GM19239 (cell line): Measurements from ENCODE around the gene RNF26.

Source experiments
- DNase-seq: peaks from one replicate; pipeline ENCODE4 v3.0.0; 2011; ENCODE audit warnings: low spot score; ENCODE audit not compliant: insufficient read length
- FAIRE-seq: peaks from 2 replicates; lab custom pipeline; 2011; peaks lifted over from hg19 to GRCh38; lab: Jason Lieb, UNC

The RNF26 gene

DNA sequence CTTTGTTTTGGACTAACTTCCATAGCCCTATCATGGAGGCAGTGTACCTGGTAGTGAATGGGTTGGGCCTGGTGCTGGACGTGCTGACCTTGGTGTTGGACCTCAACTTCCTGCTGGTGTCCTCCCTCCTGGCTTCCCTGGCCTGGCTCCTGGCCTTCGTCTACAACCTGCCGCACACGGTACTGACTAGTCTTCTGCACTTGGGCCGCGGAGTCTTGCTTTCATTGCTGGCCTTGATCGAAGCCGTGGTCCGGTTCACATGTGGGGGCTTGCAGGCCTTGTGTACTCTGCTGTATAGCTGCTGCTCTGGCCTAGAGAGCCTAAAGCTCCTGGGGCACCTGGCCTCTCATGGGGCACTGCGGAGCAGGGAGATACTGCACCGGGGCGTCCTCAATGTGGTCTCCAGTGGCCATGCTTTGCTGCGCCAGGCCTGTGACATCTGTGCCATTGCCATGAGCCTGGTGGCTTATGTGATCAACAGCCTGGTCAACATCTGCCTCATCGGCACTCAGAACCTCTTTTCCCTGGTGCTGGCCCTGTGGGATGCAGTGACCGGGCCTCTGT is 846 bp downstream of the RNF26 start:
- DNase-seq (no peak), FAIRE-seq (no peak)

DNA sequence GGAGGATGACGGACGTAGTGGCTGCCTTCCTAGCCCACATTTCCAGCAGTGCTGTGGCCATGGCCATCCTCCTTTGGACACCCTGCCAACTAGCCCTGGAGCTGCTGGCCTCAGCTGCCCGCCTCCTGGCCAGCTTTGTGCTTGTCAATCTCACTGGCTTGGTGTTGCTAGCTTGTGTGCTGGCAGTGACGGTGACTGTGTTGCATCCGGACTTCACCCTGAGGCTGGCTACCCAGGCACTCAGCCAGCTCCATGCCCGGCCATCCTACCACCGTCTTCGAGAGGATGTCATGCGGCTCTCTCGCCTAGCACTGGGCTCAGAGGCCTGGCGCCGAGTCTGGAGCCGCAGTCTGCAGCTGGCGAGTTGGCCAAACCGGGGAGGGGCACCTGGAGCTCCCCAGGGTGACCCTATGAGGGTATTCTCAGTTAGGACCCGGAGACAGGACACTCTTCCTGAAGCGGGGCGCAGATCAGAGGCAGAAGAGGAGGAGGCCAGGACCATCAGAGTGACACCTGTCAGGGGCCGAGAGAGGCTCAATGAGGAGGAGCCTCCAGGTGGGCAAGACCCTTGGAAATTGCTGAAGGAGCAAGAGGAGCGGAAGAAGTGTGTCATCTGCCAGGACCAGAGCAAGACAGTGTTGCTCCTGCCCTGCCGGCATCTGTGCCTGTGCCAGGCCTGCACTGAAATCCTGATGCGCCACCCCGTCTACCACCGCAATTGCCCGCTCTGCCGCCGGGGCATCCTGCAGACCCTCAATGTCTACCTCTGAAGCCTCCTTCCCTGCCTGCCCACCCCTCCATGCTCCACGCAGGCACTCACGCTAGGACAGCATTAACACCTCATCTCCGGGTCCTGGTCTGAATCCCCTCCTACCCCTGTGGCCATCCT is 1.6 kb downstream of the RNF26 start:
- DNase-seq (no peak), FAIRE-seq (no peak)

DNA sequence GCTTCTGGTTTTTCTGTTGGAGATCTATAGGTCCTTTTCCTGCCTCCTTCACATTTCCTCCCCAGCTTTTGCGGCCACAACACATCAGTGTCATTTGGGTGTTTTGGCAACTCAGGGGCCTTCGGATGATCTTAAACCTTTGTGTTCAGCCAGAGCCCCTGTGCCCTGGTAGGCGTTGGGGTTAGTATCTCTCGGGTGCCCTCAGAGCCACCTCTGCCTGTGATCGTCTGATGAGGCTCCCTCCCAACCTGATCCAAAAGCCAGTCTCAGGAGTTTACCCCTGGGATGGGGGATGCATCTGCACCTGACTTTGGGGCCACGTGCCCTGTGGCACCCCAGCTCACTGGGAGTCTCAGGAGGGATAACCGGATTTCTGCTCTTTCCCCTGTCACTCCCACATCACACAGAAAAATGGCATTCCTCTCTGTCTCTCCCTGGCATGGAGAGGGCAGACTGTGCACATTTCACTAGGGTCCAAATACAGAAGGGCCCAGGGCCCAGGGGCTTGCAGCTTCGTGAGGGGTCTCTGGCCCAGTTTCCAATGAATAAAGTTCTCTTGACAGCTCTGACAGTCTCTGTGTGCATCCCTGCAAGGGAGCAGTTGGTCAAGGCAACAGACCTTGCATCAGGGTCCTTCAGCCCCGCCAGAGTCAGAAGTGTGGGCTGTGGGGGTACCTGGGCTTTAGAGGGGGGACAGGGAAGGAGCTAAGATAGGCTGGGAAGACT is 2.6 kb downstream of the RNF26 start:
- DNase-seq (no peak), FAIRE-seq (no peak)

DNA sequence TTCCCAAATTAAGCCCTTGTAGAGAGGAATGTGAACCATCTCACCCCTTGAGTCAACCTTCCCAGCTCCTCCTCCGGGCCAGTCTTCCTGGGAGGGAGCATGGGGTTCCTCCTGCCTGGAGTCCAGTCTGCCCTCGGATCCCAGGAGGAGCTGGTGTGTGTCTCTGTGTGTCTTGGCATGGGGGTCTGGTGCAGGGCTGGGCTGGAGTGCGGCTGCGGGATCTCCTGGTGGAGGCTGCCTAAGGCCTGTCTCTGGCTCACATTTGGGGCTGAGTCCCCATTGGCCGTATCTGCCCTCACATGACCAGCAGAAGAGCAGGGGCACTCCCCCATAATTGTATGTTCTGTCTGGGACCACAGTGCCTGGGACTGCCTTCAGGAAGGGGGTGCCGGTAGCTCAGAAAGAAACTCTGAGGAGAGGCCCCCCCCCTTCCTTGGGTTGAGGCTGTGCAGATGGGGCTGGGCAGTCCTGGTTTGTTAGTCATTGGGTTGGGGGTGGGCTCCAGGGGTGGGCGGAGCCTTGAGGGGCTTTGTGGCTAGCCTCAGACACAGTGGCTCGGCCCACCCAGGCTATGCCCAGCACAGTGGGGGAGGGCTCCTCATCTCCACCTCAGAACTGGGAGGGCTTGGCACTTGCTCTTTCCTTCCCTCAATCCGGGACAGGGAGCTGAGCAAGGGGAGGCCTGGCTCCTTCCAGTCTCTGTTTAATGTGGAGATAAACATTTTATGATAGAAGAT is 3.4 kb downstream of the RNF26 start:
- no peak for DNase-seq
- no peak for FAIRE-seq

DNA sequence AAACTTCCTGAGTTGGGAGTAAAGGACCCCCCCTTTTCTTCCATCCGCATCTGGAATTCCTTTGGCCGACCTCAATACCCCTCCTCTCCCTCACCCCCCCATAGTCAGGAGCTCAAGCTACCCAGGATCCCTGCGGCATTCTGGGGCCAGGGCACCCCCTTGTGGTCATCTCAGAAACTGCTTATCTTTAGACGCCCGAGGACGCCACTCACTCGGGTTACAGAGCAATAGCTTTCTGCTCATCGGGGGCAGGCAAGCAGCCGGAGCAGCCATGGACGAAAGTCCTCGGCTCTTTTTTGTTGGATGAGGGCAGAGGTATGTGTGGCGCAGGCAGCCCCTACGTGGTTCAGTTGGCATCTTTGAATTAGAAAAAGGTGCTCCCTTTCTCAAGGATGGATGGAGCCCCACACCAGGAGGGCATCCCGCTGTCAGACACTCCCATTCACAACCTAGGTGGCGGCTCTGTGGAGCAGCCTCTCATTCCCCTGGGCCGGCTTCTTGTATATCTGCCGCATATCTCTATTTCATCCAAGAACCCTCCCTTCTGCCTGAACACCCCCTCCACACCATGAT is 4.1 kb downstream of the RNF26 start:
- DNase-seq (peak; percentile 79), FAIRE-seq (peak; percentile 21)

DNA sequence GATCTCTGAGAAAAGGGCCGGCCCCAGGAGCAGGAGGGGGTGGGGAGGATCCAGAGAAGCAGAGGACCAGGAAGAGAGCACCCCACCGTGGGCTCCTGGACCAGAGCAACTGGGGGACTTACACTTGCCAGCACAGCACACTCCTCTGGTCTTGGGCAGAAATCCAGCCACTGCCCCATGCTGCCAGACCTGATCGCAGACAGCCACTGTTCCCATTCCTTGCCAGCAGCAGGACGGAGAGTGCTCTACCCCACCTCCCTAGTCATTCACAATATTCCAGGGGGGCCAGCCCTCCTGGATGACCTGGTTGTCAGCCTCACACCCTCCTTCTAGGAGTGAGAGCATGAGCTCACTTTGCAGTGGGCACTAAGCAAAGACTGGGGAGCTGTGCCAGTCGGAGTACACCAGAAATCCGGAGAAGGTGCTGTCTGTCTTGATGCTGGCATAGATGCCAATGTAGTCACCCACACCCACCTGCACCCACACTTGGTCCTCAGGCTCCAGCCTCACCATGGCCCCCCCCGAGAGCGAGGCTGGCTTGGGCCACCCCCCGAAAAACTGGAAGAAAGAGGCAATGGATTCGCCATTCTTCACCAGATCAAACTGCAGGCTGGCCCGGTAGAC is 4.8 kb downstream of the RNF26 start:
- DNase-seq, result no peak
- FAIRE-seq, result no peak

DNA sequence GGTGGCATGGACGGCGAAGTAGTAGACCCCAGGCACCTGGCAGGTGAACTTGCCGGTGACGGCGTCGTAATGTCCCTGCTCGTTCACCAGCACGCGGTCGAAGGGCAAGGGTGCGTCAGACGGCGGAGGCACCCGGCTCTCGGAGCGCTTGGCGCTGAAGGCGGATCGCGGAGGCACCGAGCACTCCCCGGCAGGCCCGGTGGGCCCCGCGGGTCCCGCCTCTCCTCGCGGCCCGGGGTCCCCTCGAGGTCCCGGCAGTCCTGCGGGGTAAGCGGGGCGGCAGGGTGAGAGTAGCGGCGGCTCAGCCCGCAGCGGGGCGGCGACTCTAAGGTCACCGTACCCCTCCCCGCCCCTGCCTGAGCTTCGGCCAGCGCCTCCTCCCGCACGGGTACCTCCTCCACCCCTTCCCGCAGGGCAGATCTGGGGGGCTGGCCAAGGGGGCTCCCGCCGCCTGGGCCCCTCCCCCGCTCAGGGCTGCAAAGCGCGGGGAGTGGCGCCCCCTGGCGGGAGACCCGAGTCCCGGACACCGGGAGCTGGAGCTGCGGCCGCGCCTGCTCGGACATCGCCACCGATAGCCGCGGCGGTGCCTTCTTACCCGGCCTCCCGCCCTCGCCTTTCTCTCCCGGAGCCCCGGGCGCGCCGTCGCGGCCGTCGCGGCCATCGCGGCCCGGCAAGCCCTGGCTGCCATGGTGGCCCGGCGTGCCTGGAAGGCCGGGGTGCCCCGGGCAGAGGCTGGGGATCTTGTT is 5.4 kb downstream of the RNF26 start:
- FAIRE-seq, result no peak
- no peak for DNase-seq

DNA sequence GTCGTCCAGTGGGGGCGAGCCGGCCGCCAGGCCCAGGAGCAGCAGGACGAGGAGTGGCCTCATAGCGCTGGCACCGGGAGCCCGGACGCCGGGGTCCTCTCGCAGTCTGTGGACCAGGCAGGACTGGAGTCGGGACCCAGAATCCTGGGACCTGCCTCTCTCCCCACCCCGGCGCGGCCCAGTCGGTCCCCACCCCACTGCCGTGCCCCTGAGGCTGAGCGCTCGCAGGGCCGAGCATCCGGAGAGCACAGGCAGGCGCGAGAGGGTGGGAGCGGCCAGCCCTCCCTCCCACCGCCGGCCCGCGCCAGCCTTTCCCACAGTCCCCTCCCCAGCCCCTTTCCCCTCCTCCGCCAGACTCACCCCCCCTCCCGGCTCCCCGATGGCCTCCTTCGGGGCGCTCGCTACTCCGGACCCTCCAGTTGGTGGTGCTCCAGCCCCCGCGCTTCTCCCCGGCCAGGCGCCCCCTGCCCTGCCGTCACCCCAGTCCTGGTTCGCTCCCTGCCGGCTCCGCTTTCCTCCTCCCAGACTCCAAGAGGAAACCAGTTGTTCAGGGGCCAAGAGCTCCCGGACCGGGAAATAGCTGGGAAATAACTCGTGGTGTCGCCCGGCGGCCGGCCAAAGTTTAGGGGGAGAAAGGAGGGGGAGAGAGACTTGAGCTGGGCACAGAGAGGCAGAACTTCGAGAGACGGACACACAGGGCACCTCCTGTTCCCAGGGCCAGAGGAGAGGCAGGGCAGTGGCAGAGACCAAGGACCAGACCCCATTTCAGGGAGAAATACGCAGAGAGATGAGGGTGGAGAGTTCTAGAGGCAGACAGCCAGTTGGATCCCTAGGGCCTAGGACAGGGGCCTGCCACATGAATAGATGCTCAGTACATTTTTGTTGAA is 6.3 kb downstream of the RNF26 start, which contains the start of gene C1QTNF5:
C1QTNF5 (minus strand) TSS at position 549 of the 887 bp plus-strand sequence; CDS start at position 63, 486 bp downstream.
- no peak for DNase-seq
- no peak for FAIRE-seq

DNA sequence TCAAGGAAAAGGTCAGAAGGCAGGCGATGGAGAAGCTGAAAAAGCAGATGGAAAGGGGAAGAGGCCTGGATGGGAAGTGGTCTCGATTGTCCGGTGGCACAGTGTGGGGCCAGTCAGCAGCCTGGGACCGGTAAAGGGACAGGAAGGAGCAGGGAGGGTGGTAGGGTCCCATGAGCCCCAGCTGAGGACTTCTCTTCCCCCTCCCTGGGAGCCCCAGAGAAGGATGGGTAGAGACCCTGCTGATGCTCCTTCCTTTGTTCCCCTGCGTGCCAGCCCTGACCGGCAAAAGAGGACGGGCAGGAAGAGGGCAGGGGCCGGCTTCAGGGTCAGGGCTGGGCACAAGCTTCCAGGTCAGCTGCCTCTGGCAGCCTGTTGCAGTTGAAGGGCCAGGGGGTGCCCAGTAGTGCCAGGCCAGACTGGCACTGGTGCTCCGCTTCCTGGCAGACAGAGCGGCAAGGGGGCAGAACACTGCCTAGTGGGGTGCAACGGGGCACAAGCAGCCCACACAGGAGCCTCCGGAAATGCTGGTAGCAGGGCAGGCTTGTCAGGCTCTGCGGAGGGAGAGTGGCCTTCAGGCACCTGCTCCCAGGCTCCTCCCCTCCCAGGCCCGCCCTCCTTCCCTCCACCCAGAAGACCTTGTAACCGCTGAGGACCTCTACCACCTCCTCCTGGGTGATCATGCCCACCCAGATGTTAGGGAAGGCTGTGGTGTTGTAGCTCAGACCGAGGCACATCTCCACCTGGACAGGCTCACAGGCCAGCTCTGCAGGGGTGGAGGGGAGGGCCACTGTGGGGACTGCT is 7.1 kb downstream of the RNF26 start:
- DNase-seq (no peak), FAIRE-seq (no peak)

DNA sequence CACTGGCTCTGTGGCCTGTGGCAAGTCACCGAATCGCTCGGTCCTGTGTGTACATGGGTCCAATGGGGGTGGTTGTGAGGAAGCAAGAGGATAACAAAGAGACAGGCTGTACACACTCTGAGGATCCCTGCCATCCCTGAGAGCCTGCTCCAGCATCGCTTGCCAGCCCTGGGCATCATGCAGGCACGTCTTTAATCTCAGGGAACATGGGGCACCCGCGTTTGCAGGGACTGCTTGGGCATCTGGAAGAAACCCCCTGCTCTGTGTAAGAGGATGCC is 7.6 kb downstream of the RNF26 start:
- DNase-seq, result no peak
- no peak for FAIRE-seq

DNA sequence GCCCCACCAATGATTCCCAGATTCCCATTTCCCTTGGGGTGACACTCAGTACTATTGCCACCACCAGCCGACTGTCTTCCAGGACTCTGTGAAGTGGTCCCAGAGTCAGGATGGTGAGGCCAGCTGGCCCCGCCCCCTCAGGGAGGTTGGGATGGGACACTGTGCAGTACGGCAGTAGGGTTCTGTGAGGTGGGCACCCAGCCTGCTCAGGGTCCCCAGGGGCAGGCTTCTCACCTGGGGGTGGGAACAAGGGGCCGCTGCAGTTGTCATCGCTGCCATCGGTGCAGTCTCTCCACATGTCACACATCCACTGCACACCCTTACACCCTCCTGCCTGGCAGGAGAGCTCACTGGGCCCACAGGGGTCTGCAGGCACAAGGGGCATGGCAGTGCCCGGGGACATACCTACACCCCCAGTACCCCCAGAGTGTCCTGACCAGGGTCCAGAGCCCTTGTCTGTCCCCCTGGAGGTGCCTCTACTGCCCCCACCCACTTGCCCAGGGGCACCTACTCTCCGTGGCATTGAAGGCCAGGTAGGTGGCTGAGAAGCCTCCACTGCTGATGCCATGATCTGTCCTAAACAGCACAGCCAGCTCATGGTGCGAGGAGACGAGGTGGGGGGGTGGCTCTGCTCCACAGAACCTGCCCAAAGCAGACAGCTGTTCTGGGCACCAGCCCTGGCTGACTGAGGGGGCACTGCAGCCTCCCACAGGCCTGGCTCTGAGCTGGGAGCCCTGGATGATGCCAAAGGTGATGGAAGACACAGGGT is 8.2 kb downstream of the RNF26 start:
- DNase-seq, result no peak
- no peak for FAIRE-seq

DNA sequence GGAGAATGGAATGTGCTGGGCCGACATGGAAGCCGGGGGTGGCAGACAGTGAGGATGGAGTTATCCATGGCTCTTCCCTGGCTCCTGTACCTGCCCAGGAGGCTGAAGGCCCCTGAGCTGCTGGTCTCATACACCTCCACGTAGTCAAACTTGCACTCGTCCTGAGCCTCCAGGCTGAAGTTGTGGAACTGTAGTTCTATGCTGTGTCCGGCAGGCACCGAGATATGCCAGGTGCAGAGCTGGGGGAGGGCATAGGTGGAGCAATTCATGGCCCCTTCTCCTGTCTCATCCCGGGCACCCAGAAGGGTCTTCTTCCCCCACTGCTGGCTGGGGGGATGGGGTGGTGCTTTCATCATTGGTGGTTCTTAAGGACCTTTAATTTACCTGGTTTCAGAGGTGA is 9.4 kb downstream of the RNF26 start:
- no peak for DNase-seq
- FAIRE-seq, result no peak

DNA sequence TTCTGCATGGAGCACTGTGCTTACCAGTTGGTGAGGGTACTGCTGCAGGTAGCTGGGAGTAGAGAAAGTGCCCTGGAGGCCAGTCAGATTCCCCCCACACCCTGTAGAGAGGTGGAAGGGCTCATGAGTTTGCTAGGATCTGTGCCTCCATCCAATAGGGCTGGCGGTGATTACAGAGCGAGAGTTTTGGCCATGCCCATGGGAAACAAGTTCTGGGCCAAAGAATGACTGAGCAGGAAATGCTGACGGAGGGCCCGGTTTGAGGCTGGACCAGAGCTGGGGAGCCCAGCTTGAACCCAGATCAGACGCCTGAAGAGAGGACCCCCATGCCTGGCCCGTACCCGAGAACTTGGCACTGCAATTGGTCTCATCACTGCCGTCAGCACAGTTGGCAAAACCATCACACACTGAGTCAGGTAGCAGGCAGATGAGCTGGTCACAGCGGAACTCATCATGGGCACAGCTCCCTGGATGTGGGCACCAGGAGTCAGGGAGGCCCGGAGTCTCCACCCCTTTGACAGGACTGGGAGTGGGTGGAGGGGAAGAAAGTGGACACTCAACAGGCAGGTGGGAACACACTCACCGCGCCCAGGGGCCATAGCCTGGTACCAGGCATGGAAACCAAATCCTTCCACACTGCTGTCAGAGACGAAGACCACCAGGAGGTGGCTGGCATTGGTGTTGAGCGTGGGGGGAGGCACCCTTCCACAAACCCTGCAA is 10.1 kb downstream of the RNF26 start:
- DNase-seq (no peak), FAIRE-seq (no peak)

DNA sequence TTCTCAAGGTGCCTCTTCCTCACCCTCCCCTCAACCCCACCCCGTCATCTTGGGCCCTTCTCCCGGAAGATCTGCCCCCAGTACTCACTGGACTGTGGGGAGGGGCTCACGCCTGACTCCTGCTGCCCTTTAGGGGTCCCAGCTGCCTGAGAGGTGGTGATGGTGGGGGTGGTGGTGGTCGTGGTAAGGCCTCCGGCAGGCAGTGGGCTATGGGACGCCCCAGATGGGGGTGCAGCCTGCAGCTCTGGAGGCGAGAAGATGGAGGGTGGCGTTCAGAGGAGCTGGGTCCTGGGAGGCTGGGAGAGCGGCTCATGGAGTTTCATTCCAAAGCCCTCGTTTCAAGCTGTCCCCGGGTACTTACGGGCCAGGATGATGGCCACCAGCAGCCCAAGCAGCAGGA is 11.4 kb downstream of the RNF26 start:
- FAIRE-seq (no peak), DNase-seq (no peak)

DNA sequence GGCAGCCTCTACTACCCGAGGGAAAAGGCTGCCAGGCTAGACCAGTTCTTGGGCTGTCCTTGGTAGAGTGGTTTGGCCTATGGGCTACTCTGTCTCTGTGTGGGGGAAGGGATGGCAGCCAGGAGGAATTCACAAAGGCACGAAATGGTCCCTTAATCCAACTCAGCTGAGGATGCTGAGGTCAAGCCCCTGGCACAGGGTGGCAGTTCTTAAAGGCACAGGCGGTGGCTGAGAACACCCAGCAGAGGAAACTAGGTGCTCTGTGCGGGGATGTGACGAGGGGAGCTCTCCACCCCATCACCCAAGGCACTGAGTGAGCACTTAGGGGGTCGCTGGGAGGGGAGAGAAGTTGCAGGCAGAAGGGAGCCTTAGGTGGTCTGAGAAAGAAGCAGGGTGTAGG is 12.3 kb downstream of the RNF26 start, which contains the start of gene MFRP:
MFRP (minus strand) TSS at position 101 of the 400 bp plus-strand sequence. CDS start 192 bp downstream, outside the sequence.
- no peak for FAIRE-seq

DNA sequence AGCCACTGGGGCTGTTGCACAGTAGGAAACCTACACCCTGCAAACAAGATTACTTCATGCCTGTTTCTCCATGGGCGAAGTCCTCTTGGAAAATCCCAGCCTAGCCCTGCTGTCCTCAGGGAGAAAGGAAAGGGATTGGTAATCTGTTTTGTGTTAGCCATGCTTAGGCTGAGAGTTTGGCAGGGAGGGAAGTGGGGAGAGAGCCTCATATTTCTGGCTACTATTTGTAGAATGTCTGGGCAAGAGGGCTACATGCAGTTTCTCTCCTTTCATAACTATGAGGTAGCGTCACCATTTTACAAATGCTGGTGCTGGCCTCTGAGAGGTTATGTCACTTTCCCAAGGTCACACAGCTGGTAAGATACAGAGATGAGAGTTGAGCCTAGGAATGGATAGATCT is 12.9 kb downstream of the RNF26 start:
- DNase-seq (no peak), FAIRE-seq (no peak)

More for the DNA sequence above, 12.3 kb downstream of the RNF26 start, which contains the start of gene MFRP:
- DNase-seq, result no peak
